ENCODE data around the gene ZBTB42.

ZBTB42 gene

GRCh38 chr14:104782086-104782807, 18.7 kb upstream of the ZBTB42 start:
- no peak for DNase-seq (ENCODE audit: low spot score)

DNA sequence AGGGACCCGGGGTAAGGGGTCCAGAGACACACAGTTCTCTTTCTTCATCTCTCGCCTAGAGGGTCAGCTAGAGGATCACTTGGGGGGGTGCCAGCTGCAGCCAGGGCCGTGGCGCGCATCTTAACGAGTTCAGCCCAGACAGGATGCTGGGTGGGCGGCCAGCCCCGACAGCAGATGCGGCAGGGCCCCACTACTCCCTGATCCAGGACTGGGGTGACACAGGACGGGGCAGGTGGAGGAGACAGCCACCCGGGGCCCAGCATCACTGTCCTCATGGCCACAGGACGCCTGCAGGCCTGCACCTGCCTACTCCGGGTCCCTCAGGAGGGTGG, 18.1 kb upstream of the ZBTB42 start:
- no peak for DNase-seq (ENCODE audit: low spot score)

- DNase-seq (ENCODE audit: low spot score), result no peak
Observed at GRCh38 chr14:104783484-104784217, 17.2 kb upstream of the ZBTB42 start.

- no peak for DNase-seq (ENCODE audit: low spot score)
Observed at GRCh38 chr14:104784218-104784568, 16.7 kb upstream of the ZBTB42 start.

- no peak for DNase-seq (ENCODE audit: low spot score)
Observed at GRCh38 chr14:104784846-104785707, 15.8 kb upstream of the ZBTB42 start.

DNA sequence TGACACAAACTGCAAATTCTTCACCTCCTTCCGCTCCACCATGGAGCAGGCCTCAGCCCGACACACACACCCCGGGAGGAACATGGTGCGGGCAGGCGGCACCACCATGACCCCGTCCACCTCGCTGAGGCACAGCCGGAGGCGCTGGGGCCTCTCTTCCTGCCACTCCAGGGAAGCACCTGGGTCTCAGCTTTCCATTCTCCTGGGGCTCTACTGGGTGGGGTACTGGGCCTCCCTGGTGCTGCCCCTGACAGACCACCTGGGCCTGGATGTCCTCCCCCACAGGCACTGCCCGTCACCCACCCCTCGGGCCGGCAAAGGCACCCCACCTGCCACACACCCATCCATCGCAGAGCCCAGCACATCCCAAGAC, 15.2 kb upstream of the ZBTB42 start:
- no peak for DNase-seq (ENCODE audit: low spot score)

GRCh38 chr14:104786091-104786586, 14.8 kb upstream of the ZBTB42 start:
- no peak for DNase-seq (ENCODE audit: low spot score)

GRCh38 chr14:104786726-104787675, 13.9 kb upstream of the ZBTB42 start:
- no peak for DNase-seq (ENCODE audit: low spot score)

DNA sequence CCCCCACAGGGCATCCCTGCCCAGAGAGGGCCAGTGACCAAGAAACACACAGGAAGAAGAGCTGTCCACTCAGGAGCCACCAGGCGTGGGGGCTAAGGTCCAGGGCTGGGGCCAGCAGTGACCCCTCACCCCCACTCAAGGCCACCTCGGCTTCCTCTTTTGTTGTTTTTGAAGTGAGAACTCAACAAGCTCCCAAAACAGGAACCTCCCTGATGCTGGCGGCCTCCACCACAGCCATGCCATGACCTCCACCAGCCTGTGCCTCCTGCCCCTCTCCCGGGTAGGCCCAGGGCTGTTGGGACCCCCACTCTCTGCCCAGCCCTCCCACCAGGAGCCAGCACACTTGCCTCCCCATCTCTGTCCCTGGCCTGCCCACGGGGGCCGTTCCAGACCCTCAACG, 13.2 kb upstream of the ZBTB42 start:
- DNase-seq (ENCODE audit: low spot score), result no peak

DNA sequence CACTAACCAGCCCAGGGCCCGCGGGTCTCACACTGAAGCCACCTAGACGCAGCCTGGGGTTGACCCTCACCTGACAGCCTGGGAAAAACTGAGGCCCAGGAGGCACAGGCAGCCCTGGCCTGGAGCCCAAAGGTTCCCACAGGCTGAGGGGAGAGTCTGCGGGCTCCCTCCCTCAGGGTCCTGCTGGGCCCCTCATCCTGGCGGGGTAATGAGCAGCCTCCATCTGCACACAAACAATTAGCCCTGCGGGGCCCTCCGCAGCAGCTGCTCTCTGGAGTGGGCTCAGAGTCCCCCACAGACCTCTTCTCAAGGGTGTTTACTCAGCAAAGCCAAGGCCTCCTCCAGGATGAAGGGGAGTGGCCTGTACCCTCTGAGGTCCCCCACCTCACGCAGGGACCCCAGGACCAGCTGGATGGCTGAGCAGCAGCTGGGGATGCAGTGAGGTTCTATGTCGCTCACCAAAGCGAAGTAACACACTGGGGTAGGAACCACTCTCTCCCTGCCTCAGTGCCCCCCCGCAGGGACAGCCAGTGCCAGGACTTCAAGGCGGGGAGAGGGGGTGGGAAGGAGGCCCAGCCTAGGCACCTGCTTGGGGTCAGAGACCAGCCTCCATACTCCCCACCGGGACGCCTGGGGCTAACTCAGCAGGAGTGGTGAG, 12.6 kb upstream of the ZBTB42 start:
- DNase-seq (ENCODE audit: low spot score), result no peak

GRCh38 chr14:104788873-104789663, 11.8 kb upstream of the ZBTB42 start:
- DNase-seq (ENCODE audit: low spot score), result no peak

GRCh38 chr14:104789752-104790743, 10.9 kb upstream of the ZBTB42 start:
- no peak for DNase-seq (ENCODE audit: low spot score)

DNA sequence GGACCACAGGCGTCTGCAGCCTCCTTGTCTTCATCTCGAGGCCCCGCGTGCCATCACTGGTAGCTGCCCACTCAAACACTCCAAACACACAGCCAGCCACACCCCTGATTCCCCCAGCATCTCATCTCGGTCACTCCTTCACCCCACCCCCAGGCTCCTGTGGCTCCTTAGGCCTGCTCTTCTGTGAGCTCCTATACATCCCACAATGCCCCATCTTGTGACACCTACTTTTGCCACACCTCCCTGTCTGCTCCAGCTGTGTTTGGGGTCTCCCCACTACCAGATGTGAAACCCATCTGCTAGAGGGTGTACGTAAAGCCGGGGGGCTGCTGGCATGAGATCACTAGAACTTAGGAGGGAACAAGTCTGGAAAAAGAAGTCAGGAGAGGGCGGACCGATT, 9.5 kb upstream of the ZBTB42 start:
- DNase-seq (ENCODE audit: low spot score), result no peak

DNA sequence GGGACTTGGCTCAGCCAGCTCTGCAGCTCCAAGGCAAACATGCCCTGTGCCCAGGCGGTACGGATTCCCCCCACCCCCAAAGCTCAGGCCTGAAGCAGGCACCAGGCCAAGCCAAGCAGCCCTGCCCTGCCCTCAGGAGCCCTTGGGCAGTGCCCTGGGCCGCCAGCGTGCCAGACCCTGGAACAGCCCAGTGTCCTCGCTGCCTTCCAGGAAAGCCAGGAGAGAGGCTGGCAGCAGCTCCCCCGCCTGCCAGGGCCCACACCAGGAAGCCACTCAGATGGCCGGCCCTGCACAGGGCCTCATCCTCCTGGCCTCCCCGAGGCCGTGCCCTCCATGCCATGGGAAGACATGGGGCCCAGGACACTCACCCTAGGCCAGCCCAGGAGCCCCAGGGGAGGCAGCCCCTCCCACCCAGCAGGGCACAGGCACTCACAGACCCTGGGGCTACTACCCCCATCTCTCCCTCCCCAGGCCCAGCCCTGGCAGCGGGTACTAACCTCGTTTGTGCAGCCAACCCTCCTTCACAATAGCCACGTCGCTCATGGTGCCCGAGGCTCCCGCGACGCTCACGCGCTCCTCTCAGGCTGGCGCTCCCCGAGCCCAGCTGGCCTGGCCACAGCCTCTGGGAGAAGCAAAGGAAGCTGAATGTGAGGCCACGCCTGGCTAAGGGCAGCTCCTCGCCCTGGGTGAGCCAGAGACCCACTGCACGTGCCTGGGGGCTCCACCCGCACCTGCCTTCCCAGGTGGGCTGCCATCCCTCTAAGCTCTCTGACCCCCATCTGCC, 8.6 kb upstream of the ZBTB42 start:
- no peak for DNase-seq (ENCODE audit: low spot score)

DNA sequence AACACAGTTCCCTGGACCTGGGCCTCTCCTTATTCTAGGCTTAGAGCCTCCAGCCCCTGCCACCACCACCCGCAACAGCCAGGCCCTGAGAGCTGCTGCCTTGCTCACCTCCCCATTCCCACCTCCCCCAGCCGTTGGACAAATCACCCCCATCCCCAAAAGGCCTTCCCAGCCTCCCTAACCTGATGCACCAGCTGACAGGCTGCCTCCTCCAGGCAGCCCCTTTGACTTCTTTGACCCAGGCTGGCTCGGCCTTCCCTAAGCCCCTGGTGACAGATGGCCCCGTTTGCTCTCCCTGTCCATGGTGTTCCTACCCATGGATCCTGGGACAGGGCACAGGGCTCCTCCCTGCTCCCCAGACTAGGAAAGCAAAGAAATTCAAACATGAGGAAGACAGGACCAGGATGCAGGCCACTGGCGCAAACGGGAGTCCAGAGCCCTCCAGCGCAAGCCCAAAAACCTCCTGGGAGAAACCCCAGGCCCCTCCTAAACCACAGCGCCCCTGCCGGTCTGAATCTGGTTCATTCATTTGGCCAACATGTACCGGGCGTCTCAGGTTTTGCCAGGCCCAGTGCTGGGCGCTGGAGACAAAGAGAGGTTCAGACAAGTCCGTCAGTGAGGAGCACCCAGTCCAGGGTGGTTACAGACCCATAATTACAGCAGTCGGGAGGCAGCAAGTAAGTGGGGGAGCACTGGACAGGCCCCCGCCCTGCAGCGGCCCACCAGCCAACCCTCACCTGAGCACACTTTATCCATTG, 7.8 kb upstream of the ZBTB42 start:
- DNase-seq (ENCODE audit: low spot score), result no peak

DNA sequence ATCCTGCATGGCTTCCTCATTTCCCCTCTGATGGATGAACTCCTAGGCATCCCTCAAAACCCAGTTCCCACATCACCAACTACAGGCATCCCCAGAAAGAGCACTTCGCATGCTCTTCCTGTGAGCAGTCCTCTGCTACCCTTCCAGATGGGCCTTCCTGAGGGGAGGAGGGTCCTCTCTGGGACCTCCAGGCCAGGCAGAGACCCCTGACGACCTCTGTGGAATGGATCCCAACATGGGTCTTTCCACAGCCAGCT, 7.3 kb upstream of the ZBTB42 start:
- DNase-seq (ENCODE audit: low spot score), result no peak

DNA sequence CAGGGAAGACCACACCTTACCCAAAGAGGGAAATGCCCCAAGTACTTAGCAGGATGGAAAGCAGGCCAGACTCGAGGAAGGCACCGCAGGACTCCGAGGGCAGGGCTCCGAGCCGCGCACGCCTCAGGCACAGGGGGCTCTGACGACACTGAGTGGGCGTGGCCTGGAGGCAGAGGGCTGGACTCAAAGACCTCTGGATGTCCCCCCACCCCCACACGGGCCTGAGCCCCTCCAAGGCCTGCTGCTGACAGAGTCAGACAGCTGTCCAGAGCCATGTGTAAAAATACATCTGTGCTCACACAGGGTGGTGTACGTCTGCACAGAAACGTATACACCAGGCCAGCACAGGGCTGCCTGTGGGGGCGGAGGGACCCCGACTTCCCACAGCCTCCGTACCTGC, 6.8 kb upstream of the ZBTB42 start:
- DNase-seq (ENCODE audit: low spot score), result peak; percentile 68

GRCh38 chr14:104794631-104794992, 6.3 kb upstream of the ZBTB42 start:
- DNase-seq (ENCODE audit: low spot score), result no peak

All from SK-N-DZ (cell line).